Stimulated activated CD8-positive, alpha-beta memory T cell treated with anti-CD3 and anti-CD28 coated beads, Interleukin-15, amount 100 ng/mL, for 48 hours (primary cell): ENCODE data around the gene SNRPD1.
"Not testable (repeated sequence)": the region's sequence is repeated elsewhere in the genome, so short reads cannot be mapped to it uniquely, and the experiment has no call there.

Experiments
- DNase-seq, 2 donors: peaks; one replicate each; pipeline ENCODE4 v3.0.0-alpha.2; 2020; ENCODE audit warnings: low read depth in 2 of 2

The SNRPD1 gene

DNA sequence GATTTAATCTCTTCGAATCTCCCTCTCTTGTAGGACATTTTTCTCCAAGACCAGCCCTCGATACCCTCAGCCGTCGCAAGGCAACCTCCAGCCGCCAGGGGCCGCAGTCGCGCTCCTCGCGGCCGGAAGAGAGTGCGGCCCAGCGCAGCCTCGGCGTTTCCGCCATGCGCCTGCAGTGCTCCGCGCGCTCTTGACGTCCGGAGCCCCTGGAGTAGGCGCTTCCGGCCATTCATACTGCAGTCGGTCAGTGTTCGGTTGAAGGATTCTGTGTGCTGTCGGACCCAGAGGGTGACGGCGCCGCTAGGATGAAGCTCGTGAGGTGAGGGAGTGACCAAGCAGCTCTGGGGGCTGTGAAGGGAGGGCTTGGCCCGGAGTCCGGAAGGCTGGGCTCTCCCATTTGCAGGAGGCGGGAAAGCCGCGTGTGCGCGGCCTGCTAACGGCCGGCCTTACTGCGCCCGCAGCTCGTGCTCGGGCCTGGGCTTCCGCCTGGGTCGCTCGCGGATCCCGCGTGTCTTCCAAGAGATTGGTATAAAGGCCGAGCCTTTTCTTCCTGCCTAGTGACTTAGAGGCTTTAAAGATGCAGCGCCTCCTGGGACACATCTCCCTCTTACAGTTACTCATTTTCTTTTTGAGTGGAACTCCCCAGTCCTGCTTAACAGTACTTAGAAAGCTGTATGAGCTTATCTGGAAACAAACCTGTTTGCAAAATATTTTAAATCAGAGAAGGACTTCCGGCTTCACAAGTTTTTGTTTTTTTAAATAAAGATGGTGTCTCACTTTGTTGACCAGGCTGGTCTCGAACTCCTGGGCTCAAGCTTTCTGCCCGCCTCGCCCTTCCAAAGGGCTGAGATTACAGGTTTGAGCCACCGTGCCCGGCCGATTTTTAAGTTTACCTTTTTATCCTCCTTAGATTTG lies at the start of gene SNRPD1:
SNRPD1 (plus strand) TSS at position 190 of the 915 bp plus-strand sequence; CDS start at position 306, 116 bp downstream.
- peak; percentile 84 to 87 for DNase-seq

DNA sequence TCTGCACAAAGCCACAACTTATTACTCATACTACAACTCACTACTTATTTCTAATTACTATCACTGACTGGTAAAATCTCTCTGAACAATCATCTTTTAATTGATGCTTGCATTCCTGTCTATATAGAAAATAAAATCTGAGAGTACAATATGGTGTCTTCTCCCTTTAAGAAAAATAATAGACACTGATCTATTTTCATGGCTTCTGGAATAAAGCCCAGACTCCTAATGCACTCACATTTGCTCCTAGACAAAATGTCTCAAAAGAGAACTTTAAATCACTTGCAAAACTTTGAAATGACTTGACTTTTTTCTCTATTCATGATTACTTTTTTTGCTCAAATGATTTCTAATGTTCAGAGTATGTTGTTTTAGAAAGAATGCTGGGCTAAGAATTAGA lies 40.3 kb upstream of the SNRPD1 start:
- DNase-seq, result no peak

GRCh38 chr18:21575656-21576055 lies 36.5 kb upstream of the SNRPD1 start:
- no peak for DNase-seq

- DNase-seq, result no peak
Observed at GRCh38 chr18:21584391-21584790, 27.7 kb upstream of the SNRPD1 start.

DNA sequence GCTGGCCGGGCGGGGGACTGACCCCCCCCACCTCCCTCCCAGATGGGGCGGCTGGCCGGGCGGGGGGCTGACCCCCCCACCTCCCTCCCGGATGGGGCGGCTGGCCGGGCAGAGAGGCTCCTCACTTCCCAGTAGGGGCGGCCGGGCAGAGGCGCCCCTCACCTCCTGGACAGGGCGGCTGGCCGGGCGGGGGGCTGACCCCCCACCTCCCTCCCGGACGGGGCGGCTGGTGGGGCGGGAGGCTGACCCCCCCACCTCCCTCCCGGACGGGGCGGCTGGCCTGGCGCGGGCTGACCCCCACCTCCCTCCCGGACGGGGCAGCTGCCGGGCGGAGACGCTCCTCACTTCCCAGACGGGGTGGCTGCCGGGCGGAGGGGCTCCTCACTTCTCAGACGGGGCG lies 19.8 kb upstream of the SNRPD1 start:
- DNase-seq, result not testable (repeated sequence)

DNA sequence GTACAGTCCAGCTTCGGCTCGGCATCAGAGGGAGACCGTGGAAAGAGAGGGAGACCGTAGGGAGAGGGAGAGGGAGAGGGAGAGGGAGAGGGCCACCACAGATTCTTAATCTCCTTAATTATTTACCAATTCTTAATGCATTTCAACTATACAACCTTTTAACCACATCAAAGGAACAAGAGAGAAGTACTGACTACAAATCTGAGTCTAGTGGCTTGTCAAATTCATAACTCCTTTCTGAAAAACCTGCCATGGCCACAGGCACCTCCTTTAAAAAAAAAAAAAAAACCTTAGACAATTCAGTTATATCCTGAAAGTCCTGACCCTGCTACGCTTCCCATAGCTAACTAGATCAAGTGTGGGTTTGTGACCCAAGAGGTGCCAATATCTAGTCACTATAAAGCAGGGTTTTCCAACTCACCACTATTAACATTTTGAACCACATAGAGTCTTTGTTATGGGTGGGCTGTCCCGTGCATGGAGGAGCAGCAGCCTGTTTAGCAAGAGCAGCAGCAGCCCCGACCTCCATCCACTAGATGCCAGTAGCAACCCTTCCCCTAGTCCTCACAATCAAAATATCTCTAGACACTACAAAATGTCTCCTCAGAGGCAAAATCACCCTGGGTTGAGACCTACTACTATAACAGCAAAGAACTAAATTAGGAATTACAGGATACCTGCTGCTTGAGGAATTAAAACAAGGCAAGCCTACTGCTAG lies 18.4 kb upstream of the SNRPD1 start:
- no peak for DNase-seq

DNA sequence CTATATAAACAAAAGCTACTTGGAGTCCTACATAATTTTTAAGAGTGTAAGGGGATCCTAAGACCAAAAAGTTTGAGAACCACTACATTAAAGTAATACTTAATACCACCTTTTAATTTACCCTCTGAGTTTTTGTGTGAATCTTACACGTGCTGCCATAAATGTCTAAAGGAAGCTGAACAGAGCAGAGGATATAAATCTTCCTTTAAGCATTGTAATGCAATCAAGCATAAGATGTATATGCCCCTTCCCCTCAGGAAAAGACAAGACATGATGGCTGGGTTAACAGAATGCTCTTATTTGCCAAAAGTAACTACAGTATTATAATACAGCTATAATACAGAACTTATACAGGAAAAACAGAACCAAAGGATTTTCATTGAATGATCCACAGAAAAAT lies 14.5 kb upstream of the SNRPD1 start:
- DNase-seq, result no peak

DNA sequence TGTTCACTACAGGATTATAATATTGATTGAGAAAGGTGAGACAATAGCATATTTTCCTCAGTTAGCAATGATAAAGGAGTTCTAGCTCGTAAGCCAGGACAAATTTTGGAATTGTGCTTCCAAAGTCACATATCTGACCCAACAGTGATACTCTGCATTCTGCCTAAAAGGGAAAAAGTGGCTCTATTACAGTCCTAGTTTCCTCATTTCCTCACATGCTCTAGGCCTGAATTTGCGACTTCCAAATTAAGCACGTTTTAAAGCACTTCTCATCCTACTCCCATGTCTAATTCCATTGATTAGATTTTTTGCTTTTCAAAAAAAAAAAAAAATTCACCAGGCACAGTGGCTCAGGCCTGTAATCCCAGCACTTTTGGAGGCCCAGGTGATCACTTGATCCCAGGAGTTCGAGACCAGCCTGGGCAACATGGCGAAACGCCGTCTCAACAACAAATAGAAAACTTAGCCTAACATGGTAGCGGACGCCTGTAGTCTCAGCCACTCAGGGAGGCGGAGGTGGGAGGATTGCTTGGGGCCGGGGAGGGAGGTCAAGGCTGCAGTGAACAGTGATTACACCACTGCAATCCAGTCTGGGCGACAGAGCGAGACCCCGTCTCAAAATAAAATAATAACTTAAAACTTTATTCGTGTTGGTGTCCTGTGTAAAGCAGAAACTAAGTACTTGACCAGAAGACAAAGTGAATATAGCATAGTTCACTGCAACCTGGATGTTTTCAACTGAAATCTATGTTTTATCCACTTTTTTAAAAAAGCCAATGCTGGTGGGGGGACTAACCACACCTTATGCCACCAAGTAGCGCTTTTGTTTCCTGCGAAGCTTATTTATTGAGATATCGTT lies 13.2 kb upstream of the SNRPD1 start:
- no peak for DNase-seq

GRCh38 chr18:21599585-21600525 lies 12.3 kb upstream of the SNRPD1 start:
- peak; percentile 27 to 33 for DNase-seq

DNA sequence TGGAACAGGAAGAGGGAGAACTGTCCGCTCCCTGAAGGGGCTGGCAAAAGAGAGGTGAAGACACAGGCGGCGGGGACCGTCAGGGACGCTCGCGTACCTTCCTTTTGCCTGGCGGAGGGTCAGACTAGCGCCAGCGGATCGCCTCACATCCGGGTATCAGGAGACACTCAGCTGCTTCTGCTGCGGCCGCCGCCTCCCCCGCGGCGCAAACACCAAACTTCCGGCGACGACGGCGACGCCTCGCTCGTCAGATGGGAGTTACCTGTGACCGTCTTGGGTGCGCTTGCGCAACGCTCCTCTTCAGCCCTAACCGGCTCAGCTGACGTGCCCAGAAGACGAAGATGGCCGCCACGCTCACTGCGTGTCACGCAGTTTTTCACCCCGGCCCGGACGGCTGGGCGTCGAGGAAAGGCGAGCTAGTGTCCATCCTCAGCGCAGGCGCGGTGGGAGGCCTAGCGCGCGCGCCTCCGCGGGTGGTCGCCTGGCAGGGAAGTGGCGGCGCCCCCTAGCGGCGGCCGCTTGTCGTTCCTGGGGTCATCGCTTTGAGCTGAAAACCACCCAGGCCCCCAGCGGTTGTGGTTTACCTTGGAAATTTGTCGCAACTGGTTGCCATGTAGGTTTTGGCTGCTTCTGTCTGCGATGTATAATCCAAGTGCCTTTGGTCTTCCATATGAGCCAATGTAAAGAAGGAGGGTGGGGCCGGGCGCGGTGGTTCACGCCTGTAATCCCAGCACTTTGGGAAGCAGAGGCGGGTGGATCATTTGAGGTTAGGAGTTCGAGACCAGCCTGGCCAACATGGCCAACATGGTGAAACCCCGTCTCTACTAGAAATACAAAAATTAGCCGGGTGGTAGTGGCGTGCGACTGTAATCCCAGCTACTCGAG lies 11.3 kb upstream of the SNRPD1 start, which contains the start of gene ESCO1:
ESCO1 (minus strand) TSS at position 179 of the 885 bp plus-strand sequence. CDS start 25,861 bp downstream, outside the sequence.
- peak; percentile 94 to 96 for DNase-seq

DNA sequence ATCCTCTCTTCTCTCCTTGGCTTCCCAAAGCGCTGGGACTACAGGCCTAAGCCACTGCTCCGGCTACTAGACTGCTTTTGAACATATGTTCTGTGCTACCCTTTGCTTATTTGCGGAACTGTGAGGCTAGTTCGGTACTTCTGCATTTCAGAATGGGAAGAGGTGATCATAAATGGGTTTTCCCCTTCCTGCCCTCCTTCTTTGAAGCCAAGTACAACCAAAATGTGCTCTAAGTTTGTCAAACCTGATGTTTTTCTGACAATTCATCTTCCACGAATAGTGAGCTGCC lies 9.9 kb upstream of the SNRPD1 start:
- no peak for DNase-seq

DNA sequence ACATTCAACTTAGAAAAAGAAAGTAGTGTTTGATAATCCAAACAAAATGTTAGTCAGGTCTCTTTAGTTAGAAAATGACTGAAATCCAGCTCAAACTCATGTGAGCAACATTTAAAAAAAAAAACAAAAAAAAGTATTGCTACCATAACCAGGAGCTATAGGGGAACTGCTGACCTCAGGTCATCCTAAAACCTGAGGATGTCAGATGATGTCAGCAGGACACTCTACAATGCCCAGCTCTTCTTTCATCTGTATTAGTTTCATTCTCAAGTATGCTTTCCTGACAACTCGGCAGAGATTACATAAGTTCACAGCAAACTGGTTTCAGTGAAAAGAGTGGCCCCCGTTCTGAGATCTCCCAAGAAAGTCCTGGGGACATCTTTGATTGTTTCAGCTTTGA lies 7.4 kb upstream of the SNRPD1 start:
- DNase-seq, result no peak

DNA sequence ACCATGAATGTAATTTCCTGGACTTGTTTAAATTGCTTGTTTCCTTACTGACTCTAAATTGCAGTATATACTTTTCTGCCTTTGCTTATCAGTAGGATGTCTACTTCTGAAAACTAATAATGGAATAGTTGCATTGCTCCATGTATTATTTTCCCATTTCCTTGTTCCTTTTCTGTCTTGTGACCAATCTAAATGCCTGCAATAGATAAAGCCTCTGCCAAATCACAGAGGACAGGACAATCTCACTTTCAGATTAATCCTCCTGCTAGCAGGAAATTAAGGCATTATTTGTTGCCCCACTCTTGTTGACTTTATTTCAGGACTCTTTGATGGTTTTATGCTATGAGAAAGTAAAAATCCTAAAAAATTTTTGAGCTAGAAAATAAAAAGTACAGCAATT lies 6.9 kb upstream of the SNRPD1 start:
- DNase-seq, result no peak

DNA sequence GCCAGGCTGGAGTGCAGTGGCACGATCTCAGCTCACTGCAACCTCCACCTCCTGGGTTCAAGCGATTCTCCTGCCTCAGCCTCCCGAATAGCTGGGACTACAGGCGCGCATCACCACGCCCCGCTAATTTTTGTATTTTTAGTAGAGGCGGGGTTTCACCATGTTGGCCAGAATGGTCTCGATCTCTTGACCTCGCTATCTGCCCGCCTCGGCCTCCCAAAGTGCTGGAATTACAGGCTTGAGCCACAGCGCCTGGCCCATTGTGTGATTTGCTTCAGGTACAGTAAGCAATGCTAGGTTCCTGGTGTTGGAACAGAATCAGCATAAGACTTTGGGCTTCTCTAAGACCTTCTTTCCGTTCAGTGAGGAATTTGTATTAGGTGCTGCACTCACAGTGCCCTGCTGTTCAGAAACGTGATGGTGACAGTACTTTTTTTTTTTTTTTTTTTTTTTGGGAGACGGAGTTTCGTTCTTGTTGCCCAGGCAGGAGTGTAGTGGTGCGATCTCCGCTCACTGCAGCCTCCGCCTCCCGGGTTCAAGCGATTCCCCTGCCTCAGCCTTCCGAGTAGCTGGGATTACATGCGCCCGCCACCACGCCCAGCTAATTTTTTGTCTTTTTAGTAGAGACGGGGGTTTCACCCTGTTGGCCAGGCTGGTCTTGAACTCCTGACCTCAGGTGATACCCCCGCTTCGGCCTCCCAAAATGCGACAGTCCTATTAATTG lies 551 bp upstream of the SNRPD1 start:
- DNase-seq, result not testable (repeated sequence)

DNA sequence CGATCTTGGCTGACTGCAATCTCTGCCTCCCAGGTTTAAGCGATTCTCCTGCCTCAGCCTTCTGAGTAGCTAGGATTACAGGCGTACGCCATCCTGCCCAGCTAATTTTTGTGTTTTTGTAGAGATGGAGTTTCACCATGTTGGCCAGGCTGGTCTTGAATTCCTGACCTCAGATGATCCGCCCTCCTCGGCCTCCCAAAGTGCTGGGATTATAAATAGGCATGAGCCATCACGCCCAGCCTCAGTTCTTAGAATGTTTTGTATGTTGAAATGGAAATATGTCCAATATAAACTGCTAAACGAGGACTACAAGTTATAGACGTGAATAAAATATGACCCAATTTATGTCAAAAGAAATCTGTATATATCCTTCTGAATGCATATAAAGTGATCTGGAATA lies 9.5 kb downstream of the SNRPD1 start:
- DNase-seq, result not testable (repeated sequence)

- no peak for DNase-seq
Observed at GRCh38 chr18:21629089-21629832, 17.1 kb downstream of the SNRPD1 start.

DNA sequence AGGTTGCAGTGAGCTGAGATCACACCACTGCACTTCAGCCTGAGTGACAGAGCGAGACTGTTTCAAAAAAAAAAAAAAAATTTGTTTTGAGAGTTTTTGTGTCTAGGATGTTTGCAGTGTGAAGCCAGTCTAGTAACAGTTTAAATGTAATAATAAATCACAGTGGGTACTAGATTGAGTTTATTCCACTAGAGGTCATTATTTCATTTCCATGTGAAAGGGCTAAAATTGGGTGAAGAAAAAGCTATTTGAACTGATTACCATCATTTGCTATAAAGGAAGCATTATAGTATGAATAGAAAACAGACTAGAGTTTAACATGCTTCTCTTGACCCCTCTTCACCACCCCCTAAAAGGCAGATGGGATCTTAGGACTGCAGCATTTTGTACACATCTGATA lies 20.3 kb downstream of the SNRPD1 start:
- no peak for DNase-seq

- DNase-seq, result no peak
Observed at GRCh38 chr18:21634588-21635199, 22.6 kb downstream of the SNRPD1 start.
